HG02943 (cell line): Measurements from ENCODE around the gene GALNT13.

Experiments used
- ATAC-seq: cut with Tn5 transposase; IDR thresholded peaks from one replicate; pipeline ENCODE4 v1.9.1; 2021; ENCODE audit warnings: mild to moderate bottlenecking, low read depth, moderate library complexity; ENCODE audit not compliant: unreplicated experiment

Gene GALNT13

GRCh38 chr2:153871231-153872221, at the start of gene GALNT13:
TSS of gene GALNT13 (plus strand) at chr2:153871922.
- no peak for ATAC-seq

GRCh38 chr2:153823880-153824279, 47.8 kb upstream of the GALNT13 start:
- ATAC-seq = no peak

GRCh38 chr2:153828335-153828734, 43.4 kb upstream of the GALNT13 start:
- no peak for ATAC-seq

GRCh38 chr2:153834662-153835061, 37.1 kb upstream of the GALNT13 start:
- ATAC-seq = no peak

GRCh38 chr2:153858250-153858649, 13.5 kb upstream of the GALNT13 start:
- no peak for ATAC-seq

- no peak for ATAC-seq
Observed at GRCh38 chr2:153864022-153864421, 7.7 kb upstream of the GALNT13 start.

GRCh38 chr2:153866595-153866994, 5.1 kb upstream of the GALNT13 start:
- no peak for ATAC-seq

- no peak for ATAC-seq
Observed at GRCh38 chr2:153870308-153870707, 1.4 kb upstream of the GALNT13 start.

GRCh38 chr2:153872311-153873051, 759 bp downstream of the GALNT13 start:
- no peak for ATAC-seq

- ATAC-seq = no peak
Observed at GRCh38 chr2:153873052-153874048, 1.6 kb downstream of the GALNT13 start.

- no peak for ATAC-seq
Observed at GRCh38 chr2:153875801-153876466, 4.2 kb downstream of the GALNT13 start.

GRCh38 chr2:153880926-153881325, 9.2 kb downstream of the GALNT13 start:
- no peak for ATAC-seq

GRCh38 chr2:153886833-153887232, 15.1 kb downstream of the GALNT13 start:
- no peak for ATAC-seq

GRCh38 chr2:153890576-153890975, 18.9 kb downstream of the GALNT13 start:
- no peak for ATAC-seq

- no peak for ATAC-seq
Observed at GRCh38 chr2:153891051-153891450, 19.3 kb downstream of the GALNT13 start.

GRCh38 chr2:153912798-153913396, 41.2 kb downstream of the GALNT13 start:
- ATAC-seq = no peak

- ATAC-seq = no peak
Observed at GRCh38 chr2:153917570-153917969, 45.8 kb downstream of the GALNT13 start.

- ATAC-seq = no peak
Observed at GRCh38 chr2:153935511-153935910, 63.8 kb downstream of the GALNT13 start.

GRCh38 chr2:153939124-153939796, 67.5 kb downstream of the GALNT13 start:
- ATAC-seq = no peak
